IMR-90 (cell line): ENCODE data around the gene DUSP14.

Experiments used
- CHD1 ChIP-seq: IDR thresholded peaks from 2 replicates; pipeline ENCODE4 v1.6.1; 2012; ENCODE audit warnings: low read depth, low read length, improper control_type of control experiment
- MXI1 ChIP-seq: IDR thresholded peaks from 2 replicates; pipeline ENCODE4 v1.6.1; 2012; ENCODE audit warnings: low read depth, mild to moderate bottlenecking, low read length, moderate library complexity, borderline replicate concordance
- NFE2L2 ChIP-seq: fragments of 150-350 bp; IDR thresholded peaks from 2 replicates; pipeline ENCODE4 v1.6.1; 2016; ENCODE audit warnings: low read depth, mild to moderate bottlenecking, low read length
- POLR2A ChIP-seq: IDR thresholded peaks from 2 replicates; pipeline ENCODE4 v1.6.1; 2012; ENCODE audit warnings: mild to moderate bottlenecking, low read depth, low read length
- TF ChIP-seq, protein P1 (sequence below): conservative IDR thresholded peaks from 2 replicates; pipeline ENCODE4 v1.5.1; 2012; ENCODE audit warnings: mild to moderate bottlenecking, low read depth, low read length, improper control_type of control experiment
- TF ChIP-seq, protein P2 (sequence below): fragments of 150-350 bp; IDR thresholded peaks from 2 replicates; pipeline ENCODE4 v1.6.1; 2016; ENCODE audit warnings: low read depth, mild to moderate bottlenecking, low read length, moderate library complexity, borderline replicate concordance

DNA sequence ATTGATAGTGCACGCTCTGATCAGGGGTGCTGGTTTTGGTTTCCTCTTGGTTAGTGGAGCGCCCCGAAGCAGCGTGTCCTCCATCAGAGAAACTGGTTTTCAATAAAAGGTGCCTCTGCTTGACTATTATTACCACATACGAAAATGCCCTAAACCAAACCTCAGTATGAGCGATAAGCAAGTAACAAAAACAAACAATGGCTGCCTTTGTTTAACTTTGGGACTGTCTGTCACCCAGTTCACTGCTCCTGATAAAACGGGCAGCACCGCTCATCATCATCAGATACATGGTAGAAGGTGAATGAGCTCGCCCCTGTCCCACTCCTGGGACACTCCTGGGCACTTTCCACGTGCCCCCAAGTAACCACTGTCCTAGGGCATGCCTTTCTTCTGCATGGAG, 24.0 kb downstream of the DUSP14 start:
- no peak for TF ChIP-seq POLR2A
- TF ChIP-seq, protein P1, sequence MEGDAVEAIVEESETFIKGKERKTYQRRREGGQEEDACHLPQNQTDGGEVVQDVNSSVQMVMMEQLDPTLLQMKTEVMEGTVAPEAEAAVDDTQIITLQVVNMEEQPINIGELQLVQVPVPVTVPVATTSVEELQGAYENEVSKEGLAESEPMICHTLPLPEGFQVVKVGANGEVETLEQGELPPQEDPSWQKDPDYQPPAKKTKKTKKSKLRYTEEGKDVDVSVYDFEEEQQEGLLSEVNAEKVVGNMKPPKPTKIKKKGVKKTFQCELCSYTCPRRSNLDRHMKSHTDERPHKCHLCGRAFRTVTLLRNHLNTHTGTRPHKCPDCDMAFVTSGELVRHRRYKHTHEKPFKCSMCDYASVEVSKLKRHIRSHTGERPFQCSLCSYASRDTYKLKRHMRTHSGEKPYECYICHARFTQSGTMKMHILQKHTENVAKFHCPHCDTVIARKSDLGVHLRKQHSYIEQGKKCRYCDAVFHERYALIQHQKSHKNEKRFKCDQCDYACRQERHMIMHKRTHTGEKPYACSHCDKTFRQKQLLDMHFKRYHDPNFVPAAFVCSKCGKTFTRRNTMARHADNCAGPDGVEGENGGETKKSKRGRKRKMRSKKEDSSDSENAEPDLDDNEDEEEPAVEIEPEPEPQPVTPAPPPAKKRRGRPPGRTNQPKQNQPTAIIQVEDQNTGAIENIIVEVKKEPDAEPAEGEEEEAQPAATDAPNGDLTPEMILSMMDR, result no peak
- no peak for TF ChIP-seq NFE2L2
- TF ChIP-seq, protein P2, sequence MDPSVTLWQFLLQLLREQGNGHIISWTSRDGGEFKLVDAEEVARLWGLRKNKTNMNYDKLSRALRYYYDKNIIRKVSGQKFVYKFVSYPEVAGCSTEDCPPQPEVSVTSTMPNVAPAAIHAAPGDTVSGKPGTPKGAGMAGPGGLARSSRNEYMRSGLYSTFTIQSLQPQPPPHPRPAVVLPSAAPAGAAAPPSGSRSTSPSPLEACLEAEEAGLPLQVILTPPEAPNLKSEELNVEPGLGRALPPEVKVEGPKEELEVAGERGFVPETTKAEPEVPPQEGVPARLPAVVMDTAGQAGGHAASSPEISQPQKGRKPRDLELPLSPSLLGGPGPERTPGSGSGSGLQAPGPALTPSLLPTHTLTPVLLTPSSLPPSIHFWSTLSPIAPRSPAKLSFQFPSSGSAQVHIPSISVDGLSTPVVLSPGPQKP, result no peak
- TF ChIP-seq MXI1, result no peak
- no peak for TF ChIP-seq CHD1
